ENCODE results near the gene HSPA1B.

HSPA1B gene

DNA sequence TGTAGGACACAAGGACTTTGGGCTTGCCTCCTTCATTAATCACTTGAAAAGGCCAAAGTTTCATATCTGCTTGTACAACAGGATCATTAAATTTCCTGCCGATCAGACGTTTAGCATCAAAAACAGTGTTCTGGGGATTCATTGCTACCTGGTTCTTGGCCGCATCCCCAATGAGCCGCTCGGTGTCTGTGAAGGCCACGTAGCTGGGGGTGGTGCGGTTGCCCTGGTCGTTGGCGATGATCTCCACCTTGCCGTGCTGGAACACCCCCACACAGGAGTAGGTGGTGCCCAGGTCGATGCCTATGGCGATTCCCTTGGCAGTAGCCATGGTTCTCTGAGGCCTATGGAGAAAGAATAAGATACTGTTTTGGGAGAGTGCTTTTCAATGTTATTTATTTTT, 15.9 kb upstream of the HSPA1B start:
- Histone ChIP-seq H3K4me1 (ENCODE audit: insufficient read depth, low read length, poor library complexity, severe bottlenecking) (no peaks in the 10 kb centered on the region), H3K79me2 (ENCODE audit: insufficient read depth, low read length) (peaks cover under 1% of the 10 kb centered on the region), H4K20me1 (ENCODE audit: insufficient read depth, low read length, poor library complexity, severe bottlenecking) (no peaks in the 10 kb centered on the region), H2AFZ (ENCODE audit: low read length) (no peak overlapping the region), H3K4me2 (ENCODE audit: low read depth, low read length, poor library complexity, severe bottlenecking) (no peak overlapping the region), H3K9ac (ENCODE audit: low read depth, low read length, poor library complexity, severe bottlenecking) (no peak overlapping the region), H3F3A (ENCODE audit: low read depth) (no peaks in the 10 kb centered on the region), H3K4me3 (ENCODE audit: low read length, poor library complexity, severe bottlenecking) (no peak overlapping the region), H3K9me2 (replicated peaks; ENCODE audit: low read depth, low read length) (no peaks in the 10 kb centered on the region), H3K27me3 (ENCODE audit: insufficient read depth, low read length, poor library complexity, severe bottlenecking) (no peaks in the 10 kb centered on the region), H3K9me3 (ENCODE audit: insufficient read depth, low read depth, low read length) (no peaks in the 10 kb centered on the region), H3K36me3 (ENCODE audit: insufficient read depth, low read length) (no peaks in the 10 kb centered on the region)
- TF ChIP-seq, protein P1, sequence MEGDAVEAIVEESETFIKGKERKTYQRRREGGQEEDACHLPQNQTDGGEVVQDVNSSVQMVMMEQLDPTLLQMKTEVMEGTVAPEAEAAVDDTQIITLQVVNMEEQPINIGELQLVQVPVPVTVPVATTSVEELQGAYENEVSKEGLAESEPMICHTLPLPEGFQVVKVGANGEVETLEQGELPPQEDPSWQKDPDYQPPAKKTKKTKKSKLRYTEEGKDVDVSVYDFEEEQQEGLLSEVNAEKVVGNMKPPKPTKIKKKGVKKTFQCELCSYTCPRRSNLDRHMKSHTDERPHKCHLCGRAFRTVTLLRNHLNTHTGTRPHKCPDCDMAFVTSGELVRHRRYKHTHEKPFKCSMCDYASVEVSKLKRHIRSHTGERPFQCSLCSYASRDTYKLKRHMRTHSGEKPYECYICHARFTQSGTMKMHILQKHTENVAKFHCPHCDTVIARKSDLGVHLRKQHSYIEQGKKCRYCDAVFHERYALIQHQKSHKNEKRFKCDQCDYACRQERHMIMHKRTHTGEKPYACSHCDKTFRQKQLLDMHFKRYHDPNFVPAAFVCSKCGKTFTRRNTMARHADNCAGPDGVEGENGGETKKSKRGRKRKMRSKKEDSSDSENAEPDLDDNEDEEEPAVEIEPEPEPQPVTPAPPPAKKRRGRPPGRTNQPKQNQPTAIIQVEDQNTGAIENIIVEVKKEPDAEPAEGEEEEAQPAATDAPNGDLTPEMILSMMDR (conservative IDR thresholded peaks at IDR 0.05; ENCODE audit: low read length) = no peak

DNA sequence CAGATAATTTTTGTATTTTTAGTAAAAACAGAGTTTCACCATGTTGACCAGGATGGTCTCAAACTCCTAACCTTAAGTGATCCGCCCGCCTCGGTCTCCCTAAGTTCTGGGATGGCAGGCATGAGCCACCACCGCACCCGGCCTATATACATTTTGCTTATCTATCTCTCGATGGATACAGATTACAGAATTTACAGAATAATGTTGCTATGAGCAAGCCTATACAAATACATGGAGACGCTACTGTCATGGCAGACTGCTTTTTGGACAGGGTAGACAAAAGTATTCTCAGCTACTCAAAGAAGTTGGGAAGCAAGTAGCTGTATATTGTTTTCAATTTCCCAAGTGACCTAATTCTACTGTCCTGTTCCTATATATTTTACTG, 14.1 kb upstream of the HSPA1B start:
- no peaks in the 10 kb centered on the region for H3K9me3 ChIP-seq (ENCODE audit: insufficient read depth, low read depth, low read length)
- H3K4me2 ChIP-seq (ENCODE audit: low read depth, low read length, poor library complexity, severe bottlenecking) = no peak overlapping the region
- H3K36me3 ChIP-seq (ENCODE audit: insufficient read depth, low read length) = no peaks in the 10 kb centered on the region
- no peak overlapping the region for H2AFZ ChIP-seq (ENCODE audit: low read length)
- H3K9ac ChIP-seq (ENCODE audit: low read depth, low read length, poor library complexity, severe bottlenecking) = no peak overlapping the region
- no peaks in the 10 kb centered on the region for H3K4me1 ChIP-seq (ENCODE audit: insufficient read depth, low read length, poor library complexity, severe bottlenecking)
- TF ChIP-seq EZH2phosphoT487 (IDR thresholded peaks at IDR 0.05; ENCODE audit: borderline replicate concordance) = no peak
- TF ChIP-seq, protein P1 (conservative IDR thresholded peaks at IDR 0.05; ENCODE audit: low read length) = no peak
- no peaks in the 10 kb centered on the region for H3K9me2 ChIP-seq (replicated peaks; ENCODE audit: low read depth, low read length)
- H3K27me3 ChIP-seq (ENCODE audit: insufficient read depth, low read length, poor library complexity, severe bottlenecking) = no peaks in the 10 kb centered on the region
- no peaks in the 10 kb centered on the region for H3K79me2 ChIP-seq (ENCODE audit: insufficient read depth, low read length)
- H3F3A ChIP-seq (ENCODE audit: low read depth) = no peaks in the 10 kb centered on the region
- H3K4me3 ChIP-seq (ENCODE audit: low read length, poor library complexity, severe bottlenecking) = no peak overlapping the region
- H4K20me1 ChIP-seq (ENCODE audit: insufficient read depth, low read length, poor library complexity, severe bottlenecking) = no peaks in the 10 kb centered on the region

DNA sequence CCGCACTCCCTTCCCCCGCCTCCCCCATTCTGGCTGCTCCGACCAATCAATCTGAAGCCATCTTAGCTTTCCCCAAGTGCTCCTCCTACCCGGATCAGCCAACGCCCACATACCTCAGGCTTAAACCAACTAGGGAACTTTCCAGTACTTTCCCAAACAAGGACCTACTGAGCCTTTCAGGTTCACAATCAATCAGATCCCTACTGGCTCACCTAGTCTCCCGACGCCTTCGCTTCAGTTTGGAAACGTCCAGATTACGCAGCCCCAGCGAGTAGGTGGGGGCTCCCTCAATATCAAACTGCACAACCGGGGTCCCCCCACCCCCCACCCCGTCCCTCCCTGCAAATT, 12.9 kb upstream of the HSPA1B start:
- H3K4me2 ChIP-seq (ENCODE audit: low read depth, low read length, poor library complexity, severe bottlenecking) = no peak overlapping the region
- no peaks in the 10 kb centered on the region for H3K79me2 ChIP-seq (ENCODE audit: insufficient read depth, low read length)
- no peak for TF ChIP-seq EZH2phosphoT487 (IDR thresholded peaks at IDR 0.05; ENCODE audit: borderline replicate concordance)
- TF ChIP-seq, protein P1 (conservative IDR thresholded peaks at IDR 0.05; ENCODE audit: low read length) = no peak

More for the DNA sequence above, 12.9 kb upstream of the HSPA1B start:
- H3F3A ChIP-seq (ENCODE audit: low read depth) = no peaks in the 10 kb centered on the region
- no peak overlapping the region for H3K9ac ChIP-seq (ENCODE audit: low read depth, low read length, poor library complexity, severe bottlenecking)
- H3K4me3 ChIP-seq (ENCODE audit: low read length, poor library complexity, severe bottlenecking) = no peak overlapping the region
- no peaks in the 10 kb centered on the region for H3K4me1 ChIP-seq (ENCODE audit: insufficient read depth, low read length, poor library complexity, severe bottlenecking)
- no peaks in the 10 kb centered on the region for H3K9me2 ChIP-seq (replicated peaks; ENCODE audit: low read depth, low read length)
- no peaks in the 10 kb centered on the region for H3K9me3 ChIP-seq (ENCODE audit: insufficient read depth, low read depth, low read length)
- H3K27me3 ChIP-seq (ENCODE audit: insufficient read depth, low read length, poor library complexity, severe bottlenecking) = no peaks in the 10 kb centered on the region
- no peaks in the 10 kb centered on the region for H4K20me1 ChIP-seq (ENCODE audit: insufficient read depth, low read length, poor library complexity, severe bottlenecking)
- H2AFZ ChIP-seq (ENCODE audit: low read length) = no peak overlapping the region
- no peaks in the 10 kb centered on the region for H3K36me3 ChIP-seq (ENCODE audit: insufficient read depth, low read length)
